Measurements from ENCODE around the gene COX6A1.
"Not testable (repeated sequence)": the region's sequence is repeated elsewhere in the genome, so short reads cannot be mapped to it uniquely, and the experiment has no call there.

Gene COX6A1

DNA sequence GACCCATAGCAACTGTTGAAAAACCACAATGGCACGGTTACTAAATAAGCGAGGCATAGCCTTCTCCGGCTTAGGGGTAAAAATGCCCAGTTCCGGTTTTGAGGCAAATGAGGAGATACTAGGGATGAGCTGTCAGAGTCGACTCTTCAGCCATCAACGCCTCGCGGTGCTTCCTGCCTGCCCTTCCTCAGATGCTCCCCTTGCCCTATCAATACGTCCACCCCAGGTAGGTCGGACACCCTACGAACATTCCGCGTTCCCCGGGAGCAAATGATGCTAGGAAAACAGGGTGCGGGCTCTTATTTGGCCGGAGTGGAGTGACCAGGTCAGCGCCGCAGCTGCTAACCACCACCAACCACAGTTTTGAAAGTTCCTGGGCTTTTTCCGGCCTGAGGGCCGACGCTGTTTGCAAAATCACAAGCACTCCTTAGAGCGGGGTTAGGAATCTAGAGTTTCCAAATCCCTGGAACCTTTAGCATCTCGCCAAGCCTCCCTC is 30.5 kb downstream of the COX6A1 start:
- no peak for DNase-seq

GRCh38 chr12:120468821-120469449 is 31.0 kb downstream of the COX6A1 start:
- peak; percentile 55 for DNase-seq

DNA sequence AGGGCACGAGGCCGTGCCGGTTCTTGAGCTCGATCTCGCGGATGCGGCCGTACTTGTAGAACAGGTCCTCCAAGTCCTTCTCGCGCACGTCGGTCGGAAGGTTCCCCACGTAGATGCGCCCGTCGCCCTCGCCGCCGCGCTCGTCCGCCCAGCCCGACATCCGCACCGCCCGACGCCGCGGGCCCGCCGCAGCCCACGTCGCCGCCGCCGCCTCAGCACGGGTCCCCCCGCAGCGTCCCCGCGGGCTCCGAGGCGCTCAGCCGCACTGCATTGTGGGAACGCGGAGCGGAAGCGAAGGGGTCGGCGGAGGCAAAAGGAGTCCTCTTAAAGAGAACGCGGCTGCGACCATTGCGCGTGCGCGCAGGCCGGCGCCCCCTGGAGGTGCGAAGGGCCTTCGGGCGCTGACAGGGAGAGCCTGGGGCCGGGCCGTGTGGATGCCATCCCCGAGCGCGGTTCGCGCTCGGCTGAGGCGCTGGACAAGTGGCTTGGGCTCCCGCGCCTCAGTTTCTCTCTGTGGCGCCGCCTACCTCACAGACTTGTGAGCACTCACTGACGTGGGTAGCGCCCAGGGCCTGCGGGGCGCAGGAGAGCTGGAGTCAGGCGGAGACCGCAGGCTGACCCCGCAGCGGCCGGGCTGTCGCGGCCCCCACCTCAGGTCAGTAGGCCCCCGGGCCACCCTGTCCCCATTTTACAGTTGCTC is 31.7 kb downstream of the COX6A1 start, which contains the start of gene SRSF9:
SRSF9 (minus strand) TSS at position 299 of the 700 bp plus-strand sequence; CDS start at position 160, 139 bp downstream.
- peak; percentile 97 for DNase-seq

- no peak for DNase-seq
These were observed 32.4 kb downstream of the COX6A1 start for GRCh38 chr12:120470150-120470784.

DNA sequence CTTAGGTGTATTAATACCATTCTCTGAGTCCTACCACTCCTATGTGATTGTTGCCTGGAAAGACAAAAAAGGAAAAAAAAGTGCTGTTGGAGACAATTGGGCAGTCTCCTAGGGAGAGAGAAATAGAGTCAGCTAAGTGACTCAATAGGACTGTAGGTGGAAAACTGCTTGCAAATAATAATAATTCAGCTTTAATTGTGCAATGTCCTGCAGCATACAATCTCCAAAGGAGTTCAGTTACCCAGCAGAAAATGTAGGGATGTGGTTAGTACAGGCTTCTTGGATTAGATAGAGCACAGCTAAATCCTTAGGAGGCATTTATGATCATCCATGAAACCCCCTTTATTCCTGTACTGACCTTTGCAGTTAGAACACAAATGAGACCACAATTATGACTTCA is 34.6 kb downstream of the COX6A1 start:
- DNase-seq, result no peak

DNA sequence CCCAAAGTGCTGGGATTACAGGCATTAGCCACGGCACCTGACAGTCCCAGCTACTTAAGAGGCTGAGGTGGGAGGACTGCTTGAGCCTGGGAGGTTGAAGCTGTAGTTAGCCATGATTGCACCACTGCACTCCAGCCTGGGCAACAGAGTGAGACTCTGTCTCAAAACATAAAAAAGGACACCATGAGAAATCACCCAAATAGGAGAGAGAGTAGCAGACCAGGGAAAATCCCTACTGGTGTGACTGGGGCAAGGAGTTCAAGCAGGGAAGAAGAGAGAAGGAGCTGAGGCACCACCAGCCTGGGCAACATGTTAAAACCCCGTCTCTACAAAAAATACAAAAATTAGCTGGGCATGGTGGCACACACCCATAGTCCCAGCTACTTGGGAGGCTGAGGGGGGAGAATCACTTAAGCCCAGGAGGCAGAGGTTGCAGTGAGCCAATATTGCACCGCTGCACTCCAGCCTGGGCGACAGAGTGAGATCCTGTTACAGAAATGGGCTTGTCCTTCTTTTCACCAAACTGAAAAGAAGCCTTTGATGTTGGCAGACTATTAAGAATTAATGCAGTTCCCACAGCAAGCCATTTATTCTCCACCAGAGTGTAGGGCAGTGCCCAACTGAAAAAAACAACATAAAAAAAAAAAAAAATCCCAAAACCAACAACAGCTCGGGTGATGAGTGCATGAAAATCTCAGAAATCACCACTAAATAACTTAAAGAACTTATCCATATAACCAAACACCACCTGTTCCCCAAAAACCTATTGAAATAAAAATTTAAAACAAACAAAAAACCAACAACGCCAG is 36.1 kb downstream of the COX6A1 start:
- DNase-seq, result no peak

DNA sequence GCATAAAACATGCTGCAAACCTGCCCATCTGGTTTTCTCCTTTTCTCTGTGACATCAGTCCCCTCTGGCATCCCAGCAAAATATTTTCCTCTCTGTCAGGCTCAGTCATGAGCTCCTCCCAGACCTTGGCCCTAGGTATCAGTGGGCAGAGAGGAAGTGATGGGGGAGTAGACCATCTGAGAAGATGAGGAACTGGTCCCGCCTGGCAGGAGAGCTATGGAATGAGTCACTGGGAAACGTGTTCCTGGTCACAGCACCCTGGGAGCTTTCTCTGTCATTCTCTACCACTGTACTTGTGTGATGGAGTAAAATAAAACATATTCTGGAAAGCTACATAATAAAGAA is 36.7 kb downstream of the COX6A1 start:
- no peak for DNase-seq

DNA sequence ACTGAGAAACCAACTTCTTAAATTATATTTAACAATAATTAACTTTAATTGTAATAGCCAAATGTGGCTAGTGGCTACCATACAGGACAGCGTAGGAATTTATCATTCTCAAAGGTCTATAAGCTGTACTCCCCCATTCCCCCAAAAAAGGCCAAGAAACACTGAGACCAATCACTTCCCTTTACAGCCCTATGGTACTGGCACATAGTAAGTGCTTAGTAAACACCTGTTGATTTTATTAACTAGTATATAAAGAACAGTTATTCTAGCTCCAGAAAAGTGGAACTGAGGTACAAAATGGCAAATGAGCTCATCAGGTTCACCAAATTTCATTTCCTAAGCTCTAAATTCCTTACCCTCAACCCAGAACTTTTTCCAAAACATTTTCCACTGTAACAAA is 37.7 kb downstream of the COX6A1 start:
- DNase-seq, result no peak

- no peak for DNase-seq
These were observed 41.5 kb downstream of the COX6A1 start for GRCh38 chr12:120479458-120479857.

DNA sequence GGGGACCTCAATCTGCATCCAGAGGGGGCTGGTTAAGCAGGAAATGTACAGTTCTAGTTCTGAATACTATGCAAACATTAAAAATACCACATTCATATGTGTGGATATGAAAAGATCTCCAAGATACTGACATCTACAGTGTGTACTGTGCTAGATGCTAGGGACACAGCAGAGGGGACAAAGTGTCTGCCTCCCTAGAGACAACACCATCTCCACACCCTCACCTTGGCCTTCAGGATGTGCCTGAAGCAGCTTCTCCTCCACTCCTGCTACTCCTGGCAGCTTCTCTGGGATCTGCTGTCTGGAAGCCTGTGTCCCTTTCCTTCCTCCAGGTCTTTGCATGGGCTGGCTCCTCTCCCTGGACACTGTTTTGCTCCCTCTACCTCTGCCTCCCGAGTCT is 42.3 kb downstream of the COX6A1 start:
- DNase-seq, result no peak

- DNase-seq, result no peak
These were observed 43.3 kb downstream of the COX6A1 start for GRCh38 chr12:120481022-120481767.

- no peak for DNase-seq
These were observed 45.7 kb downstream of the COX6A1 start for GRCh38 chr12:120483621-120484020.

- DNase-seq, result no peak
These were observed 48.3 kb downstream of the COX6A1 start for GRCh38 chr12:120485961-120486881.

GRCh38 chr12:120487552-120487951 is 49.6 kb downstream of the COX6A1 start:
- not testable (repeated sequence) for DNase-seq

- no peak for DNase-seq
These were observed 50.2 kb downstream of the COX6A1 start for GRCh38 chr12:120488057-120488640.

DNA sequence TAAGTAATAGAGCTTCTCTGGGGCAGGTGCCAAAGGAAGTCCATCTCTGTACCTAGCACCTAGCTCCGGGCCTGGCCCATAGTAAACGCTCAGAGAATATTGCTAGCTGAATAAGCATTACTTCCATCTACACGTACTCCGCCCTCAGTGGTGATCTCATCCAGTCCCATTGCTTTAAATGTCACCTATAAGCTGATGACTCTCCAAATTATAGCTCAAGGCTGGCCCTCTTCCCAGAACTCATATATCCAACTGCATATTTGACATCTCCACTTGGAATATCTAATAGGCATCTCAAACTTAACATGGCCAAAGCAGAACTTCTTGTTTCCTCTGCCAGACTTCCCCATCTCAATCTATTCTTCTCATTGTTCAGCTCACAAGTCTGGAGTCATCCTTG is 51.1 kb downstream of the COX6A1 start:
- no peak for DNase-seq

DNA sequence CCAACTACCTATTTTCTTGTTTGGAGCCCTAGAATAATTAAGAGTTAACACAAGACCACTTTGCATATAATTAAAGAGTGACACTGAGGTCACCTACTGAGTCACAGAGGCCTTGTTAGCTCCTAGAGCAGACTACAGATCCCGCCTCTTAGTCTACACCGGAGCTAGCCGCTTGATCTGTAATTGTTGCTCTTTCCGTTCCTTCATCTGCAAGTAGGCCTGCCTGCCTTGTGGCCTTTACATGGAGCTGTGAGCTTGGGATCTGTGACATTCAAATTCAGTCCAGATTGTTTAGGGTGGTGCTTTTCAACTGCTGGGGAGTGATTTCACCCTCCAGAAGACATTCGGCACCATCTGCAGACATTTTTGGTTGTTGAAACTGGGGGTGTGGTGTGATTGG is 52.4 kb downstream of the COX6A1 start:
- no peak for DNase-seq
